SH-SY5Y (cell line): ENCODE results near the gene CCM2.

Experiments used
- GATA2 ChIP-seq: IDR thresholded peaks from 2 replicates; pipeline ENCODE4 v1.6.1; 2011; ENCODE audit warnings: mild to moderate bottlenecking, low read depth, low read length
- GATA3 ChIP-seq: IDR thresholded peaks from 2 replicates; pipeline ENCODE4 v1.6.1; 2011; ENCODE audit warnings: low read depth, mild to moderate bottlenecking, low read length, moderate library complexity

- TF ChIP-seq GATA2 (no peak), GATA3 (no peak)
Observed at GRCh38 chr7:45125193-45125904, 125.3 kb downstream of the CCM2 start.
